Measurements from ENCODE around the gene TTC34. TPM values are rescaled to one million over a fixed set of nuclear protein-coding genes. Genes with fewer than 3 reads are reported as not detected.

TTC34 gene
- total and polyA plus RNA-seq, 3 donors from 2014 or later: 3.0 to 5.2 (median 4.1) TPM

GRCh38 chr1:2638466-2639115, 162.9 kb downstream of the TTC34 start:
- Histone ChIP-seq H3K27me3 (no peaks in the 10 kb centered on the region), H3K27ac (no peak overlapping the region), H3K9me3 (no peaks in the 10 kb centered on the region), H3K36me3 (ENCODE audit: low read depth, missing control alignments) (no peaks in the 10 kb centered on the region), H3K4me1 (peaks cover 22% of the 10 kb centered on the region), H3K4me3 (no peak overlapping the region)
- intact Hi-C loops (cut with DNase I; ENCODE audit: low total_unique reads): no loop called here
- WGBS, 2 donors: 63 to 69% methylated on average over 6 to 16 of the region's 16 CpGs
- TF ChIP-seq, protein P1, sequence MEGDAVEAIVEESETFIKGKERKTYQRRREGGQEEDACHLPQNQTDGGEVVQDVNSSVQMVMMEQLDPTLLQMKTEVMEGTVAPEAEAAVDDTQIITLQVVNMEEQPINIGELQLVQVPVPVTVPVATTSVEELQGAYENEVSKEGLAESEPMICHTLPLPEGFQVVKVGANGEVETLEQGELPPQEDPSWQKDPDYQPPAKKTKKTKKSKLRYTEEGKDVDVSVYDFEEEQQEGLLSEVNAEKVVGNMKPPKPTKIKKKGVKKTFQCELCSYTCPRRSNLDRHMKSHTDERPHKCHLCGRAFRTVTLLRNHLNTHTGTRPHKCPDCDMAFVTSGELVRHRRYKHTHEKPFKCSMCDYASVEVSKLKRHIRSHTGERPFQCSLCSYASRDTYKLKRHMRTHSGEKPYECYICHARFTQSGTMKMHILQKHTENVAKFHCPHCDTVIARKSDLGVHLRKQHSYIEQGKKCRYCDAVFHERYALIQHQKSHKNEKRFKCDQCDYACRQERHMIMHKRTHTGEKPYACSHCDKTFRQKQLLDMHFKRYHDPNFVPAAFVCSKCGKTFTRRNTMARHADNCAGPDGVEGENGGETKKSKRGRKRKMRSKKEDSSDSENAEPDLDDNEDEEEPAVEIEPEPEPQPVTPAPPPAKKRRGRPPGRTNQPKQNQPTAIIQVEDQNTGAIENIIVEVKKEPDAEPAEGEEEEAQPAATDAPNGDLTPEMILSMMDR (IDR thresholded peaks at IDR 0.05): no peak
- no peak for TF ChIP-seq POLR2A (IDR thresholded peaks at IDR 0.05)
- DNase-seq: no peak

DNA sequence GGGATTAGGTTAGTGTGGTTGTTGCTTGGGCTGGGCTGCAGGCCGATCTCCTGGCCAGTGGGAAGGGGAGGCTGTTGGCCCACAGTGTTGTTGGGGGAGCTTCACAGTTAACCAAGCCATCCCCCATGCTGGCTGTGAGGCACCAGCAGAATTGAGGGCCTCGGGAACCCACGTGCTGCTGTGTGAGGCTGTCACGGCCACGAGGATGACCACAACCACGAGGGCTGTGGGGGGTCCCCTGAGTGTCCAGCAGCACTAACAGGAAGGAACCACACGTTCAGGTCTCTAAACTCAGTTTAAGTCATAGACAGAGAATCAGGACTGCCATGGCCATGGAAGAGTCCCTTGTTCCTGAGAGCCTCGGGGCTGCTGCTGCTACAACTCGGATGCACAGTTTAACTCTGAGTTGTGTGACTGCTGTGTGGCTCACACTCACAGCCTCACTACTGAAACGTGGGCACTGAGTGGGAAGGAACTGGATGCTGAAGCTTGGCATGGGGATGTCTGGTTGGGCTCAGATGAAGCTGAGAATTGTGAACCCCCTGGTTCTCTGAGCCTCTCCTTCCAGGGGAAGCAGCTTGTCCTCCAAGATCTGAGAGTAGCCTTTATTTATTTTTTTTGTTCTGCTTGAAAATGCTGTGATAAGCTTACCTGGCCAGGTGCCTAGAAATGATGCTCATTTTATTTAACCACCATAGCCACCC, 163.9 kb downstream of the TTC34 start:
- 52 to 54% methylated on average over 4 to 10 of the region's 10 CpGs for WGBS, 2 donors
- peaks cover 26% of the 10 kb centered on the region for H3K4me1 ChIP-seq
- intact Hi-C loops (cut with DNase I; ENCODE audit: low total_unique reads): no loop called here
- no peaks in the 10 kb centered on the region for H3K36me3 ChIP-seq (ENCODE audit: low read depth, missing control alignments)
- H3K27ac ChIP-seq: no peak overlapping the region
- TF ChIP-seq POLR2A (IDR thresholded peaks at IDR 0.05): no peak
- TF ChIP-seq, protein P1 (IDR thresholded peaks at IDR 0.05): no peak
- no peaks in the 10 kb centered on the region for H3K9me3 ChIP-seq
- no peak for DNase-seq
- no peaks in the 10 kb centered on the region for H3K27me3 ChIP-seq
- no peak overlapping the region for H3K4me3 ChIP-seq

DNA sequence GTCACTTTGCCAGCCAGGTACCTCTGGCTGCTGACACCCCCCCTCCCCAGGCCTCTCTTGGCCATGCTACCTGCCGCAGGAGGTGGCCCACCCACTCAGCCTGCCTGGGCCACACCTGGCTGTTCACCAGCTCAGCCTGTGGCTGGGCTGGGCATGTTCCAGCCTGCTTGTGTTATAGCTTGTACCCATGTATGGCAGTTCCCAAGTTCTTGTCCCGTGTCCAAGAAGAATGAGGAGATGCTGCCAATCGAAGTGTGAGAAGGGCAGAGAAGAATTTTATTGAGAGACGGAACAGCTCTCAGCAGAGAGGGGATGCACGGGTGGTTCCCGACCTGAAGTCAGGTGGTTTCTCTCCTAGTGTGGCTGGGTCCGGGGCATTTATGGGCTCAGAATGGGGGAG, 164.8 kb downstream of the TTC34 start:
- DNase-seq: no peak
- intact Hi-C loops (cut with DNase I; ENCODE audit: low total_unique reads): no loop called here
- no peaks in the 10 kb centered on the region for H3K9me3 ChIP-seq
- peaks cover 18% of the 10 kb centered on the region for H3K4me1 ChIP-seq
- H3K27ac ChIP-seq: no peak overlapping the region
- no peak overlapping the region for H3K4me3 ChIP-seq
- H3K27me3 ChIP-seq: no peaks in the 10 kb centered on the region
- no peaks in the 10 kb centered on the region for H3K36me3 ChIP-seq (ENCODE audit: low read depth, missing control alignments)
- TF ChIP-seq, protein P1 (IDR thresholded peaks at IDR 0.05): no peak
- TF ChIP-seq POLR2A (IDR thresholded peaks at IDR 0.05): no peak
- 92 to 96% methylated on average over 7 of the region's 7 CpGs for WGBS, 2 donors

GRCh38 chr1:2635361-2636010, 166.0 kb downstream of the TTC34 start:
- Histone ChIP-seq H3K4me3 (no peak overlapping the region), H3K27me3 (no peaks in the 10 kb centered on the region), H3K4me1 (peaks cover 15% of the 10 kb centered on the region), H3K9me3 (no peaks in the 10 kb centered on the region), H3K27ac (no peak overlapping the region), H3K36me3 (ENCODE audit: low read depth, missing control alignments) (no peaks in the 10 kb centered on the region)
- DNase-seq: no peak
- WGBS, 2 donors: 71 to 88% methylated on average over 7 to 9 of the region's 10 CpGs
- intact Hi-C loops (cut with DNase I; ENCODE audit: low total_unique reads): no loop called here
- TF ChIP-seq POLR2A (IDR thresholded peaks at IDR 0.05): no peak
- TF ChIP-seq, protein P1 (IDR thresholded peaks at IDR 0.05): no peak
